Activated CD4-positive, alpha-beta T cell treated with anti-CD3 and anti-CD28 coated beads for 4 hours (primary cell): Measurements from ENCODE around the gene CCDC27.
"Not testable (repeated sequence)": the region's sequence is repeated elsewhere in the genome, so short reads cannot be mapped to it uniquely, and the experiment has no call there.

Experiments
- DNase-seq, 2 donors: peaks; one replicate each; pipeline ENCODE4 v3.0.0-alpha.2; 2020

The CCDC27 gene

DNA sequence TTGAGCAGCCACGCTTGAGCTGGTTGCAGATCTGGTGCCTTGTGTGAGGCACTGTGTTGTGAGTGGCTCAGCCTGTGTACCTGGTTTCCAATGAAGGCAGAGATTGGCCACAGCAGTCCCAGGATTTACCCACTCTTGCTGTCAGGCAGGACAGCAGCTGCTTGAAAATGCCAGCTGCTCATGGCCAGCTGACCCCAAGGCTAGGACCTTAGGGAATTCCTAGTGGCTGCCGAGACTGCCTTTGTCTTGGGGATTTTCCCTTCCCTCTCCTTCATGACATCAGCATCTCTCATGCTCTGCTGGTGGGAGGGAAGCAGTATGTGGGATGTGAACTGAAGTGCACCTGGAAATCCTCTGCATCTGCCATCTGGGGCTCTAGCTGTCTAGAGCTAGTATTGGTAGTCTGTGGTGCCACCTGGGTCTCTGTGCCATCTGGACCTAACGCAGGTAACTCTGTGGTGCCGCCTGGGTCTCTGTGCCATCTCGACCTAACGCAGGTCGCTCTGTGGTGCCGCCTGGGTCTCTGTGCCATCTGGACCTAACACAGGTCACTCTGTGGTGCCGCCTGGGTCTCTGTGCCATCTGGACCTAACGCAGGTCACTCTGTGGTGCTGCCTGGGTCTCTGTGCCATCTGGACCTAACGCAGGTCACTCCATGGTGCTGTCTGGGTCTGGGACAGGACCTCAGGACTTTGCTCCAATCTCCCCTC lies 47.9 kb downstream of the CCDC27 start:
- DNase-seq: no peak

DNA sequence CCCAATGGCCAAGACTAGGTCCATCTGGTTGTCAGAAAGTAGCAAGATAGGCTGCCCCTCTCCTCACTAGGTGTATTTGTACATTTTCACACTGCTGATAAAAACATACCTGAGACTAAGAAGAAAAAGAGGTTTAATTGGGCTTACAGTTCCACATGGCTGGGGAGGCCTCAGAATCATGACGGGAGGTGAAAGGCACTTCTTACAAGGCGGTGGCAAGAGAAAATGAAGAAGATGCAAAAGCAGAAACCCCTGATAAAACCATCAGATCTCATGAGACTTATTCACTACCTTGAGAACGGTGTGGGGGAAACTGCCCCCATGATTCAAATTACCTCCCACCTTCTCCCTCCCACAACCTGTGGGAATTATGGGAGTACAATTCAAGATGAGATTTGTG lies 48.5 kb downstream of the CCDC27 start:
- not testable (repeated sequence) for DNase-seq

DNA sequence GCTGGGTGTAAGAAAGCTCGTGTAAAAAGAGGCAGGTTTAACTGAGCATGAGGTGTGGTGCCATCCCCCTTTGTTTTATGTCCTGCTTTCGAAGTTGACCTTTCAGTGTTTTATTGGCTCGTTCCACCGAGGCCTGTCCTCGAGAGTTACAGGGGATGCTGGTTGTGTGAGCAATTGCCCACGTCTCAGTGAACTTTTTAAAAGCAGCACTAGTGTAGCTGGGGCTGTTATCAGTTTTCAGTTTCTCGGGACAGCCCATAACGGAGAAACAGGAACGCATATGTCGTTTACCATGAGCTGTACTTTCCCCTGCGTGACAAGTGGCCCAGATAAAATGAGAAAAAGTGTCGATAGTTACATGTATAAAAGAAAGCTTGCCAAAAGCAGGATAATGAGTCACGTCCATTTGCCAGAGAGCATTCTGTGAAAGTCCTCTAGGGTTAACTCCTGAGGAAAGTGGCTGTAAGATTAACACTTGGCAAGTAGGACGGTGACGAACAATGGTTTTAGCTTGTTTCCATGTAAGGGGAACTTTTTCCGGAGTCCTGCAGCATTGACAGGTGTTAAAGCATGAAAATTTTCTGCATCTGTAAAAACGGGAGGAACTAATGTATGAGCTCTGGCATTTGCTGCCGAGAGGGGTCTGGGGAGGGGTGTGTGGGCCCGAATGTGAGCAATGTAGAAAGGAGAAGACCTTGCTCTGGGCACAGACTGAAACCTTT lies 51.8 kb downstream of the CCDC27 start:
- DNase-seq: no peak

DNA sequence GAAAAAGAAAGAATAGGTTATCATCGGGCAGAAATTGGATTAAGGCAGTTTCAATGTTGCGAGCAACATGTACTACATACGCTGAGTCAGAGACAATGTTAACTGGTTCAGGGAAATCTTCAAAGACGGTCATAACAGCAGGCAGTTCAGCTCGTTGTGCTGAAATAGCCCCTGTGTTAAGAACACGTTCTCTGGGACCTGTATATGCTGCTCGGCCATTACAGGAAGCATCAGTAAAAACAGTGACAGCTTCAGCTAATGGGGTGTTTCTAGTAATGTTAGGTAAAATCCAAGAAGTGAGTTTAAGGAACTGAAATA lies 52.3 kb downstream of the CCDC27 start:
- DNase-seq: not testable (repeated sequence)

DNA sequence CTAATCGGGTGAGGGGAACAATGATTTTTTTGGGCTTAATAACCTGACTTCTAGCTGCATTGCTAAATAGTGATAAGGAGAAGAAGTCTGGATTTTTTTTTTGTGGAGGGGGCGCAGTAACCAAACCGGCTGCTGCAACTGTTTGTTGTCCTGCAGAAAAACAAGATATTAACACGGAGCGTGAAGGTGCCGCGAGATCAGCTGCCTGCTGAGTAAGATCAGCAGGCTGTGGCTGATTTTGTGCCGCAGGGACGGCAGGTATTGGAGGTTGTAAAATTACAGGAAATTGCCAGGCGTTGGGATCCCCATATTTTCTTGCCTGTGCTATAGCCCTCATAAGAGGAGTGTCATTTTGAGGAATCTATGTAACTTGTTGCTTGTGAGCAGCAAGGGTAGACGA lies 52.8 kb downstream of the CCDC27 start:
- DNase-seq: no peak

DNA sequence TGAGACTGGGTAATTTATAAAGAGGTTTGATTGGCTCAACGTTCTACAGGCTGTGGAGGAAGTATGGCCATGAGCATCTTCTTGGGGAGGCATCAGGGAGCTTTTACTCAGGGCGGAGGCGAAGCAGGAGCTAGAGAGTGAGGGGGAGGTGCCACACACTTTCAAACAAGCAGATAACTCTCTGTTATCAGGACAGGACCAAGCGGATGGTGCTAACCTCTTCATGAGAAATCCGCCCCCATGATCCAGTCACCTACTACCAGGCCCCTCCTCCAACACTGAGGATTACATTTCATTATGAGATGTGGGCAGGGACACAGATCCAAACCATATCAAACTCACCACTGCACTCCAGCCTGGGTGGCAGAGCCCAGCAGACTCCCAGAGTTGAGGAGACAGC lies 55.5 kb downstream of the CCDC27 start:
- DNase-seq: no peak

DNA sequence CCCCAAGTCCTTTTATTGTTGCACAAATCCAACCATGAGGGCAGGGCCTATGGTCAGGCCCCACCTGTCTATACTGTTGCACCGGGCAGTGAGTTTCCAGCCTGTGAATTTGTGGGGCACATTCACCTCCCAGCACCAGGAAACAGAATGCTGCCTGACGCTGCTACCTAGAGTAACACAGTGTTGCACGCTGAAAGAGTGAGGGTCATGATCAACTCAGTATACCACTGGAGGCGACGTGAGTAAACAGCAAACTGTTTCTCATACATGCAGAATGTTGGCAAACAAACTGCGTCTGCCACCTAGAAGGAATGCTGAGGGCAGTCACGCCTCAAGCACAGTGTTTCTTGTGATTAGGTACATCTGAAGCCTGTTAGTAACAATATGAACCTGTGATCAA lies 57.4 kb downstream of the CCDC27 start:
- DNase-seq: no peak

DNA sequence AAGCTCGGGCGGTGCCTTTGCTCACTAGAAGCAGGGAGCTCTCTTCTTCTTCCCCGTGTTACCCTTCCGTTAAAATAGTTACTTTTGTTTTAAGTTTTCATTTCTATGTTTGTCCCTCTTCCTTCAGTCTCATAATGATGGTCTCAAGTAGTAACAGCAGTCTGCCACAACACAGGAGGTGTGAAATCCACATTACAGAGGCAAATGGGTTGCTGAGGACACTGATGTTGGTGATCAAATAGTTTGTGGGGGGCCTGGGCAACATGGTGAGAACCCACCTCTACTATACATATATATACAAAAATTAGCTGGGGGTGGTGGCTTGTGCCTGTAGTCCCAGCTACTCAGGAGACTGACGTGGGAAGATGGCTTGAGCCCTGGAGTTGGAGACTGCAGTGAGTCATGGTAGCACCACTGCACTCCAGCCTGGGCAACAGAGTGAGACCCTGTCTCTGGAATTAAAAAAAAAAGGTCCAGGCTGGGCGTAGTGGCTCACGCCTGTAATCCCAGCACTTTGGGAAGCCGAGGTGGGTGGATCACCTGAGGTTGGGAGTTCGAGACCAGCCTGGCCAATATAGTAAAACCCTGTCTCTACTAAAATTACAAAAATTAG lies 58.0 kb downstream of the CCDC27 start:
- not testable (repeated sequence) for DNase-seq

DNA sequence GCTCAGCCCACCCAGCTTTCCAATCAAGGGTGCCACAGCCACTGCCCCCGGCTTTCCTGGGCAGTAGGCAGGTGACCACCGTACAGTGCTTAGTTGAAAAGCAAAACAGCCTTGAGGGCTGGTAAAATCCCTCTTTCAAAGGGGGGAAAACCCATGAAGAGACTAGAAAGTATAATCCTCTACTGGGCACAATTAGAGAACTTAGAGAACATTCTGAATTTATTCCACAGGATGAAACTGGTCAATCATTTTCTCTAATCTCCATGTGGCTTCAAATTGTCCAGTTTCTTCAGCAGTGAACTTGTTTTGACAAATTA lies 59.3 kb downstream of the CCDC27 start:
- no peak for DNase-seq

DNA sequence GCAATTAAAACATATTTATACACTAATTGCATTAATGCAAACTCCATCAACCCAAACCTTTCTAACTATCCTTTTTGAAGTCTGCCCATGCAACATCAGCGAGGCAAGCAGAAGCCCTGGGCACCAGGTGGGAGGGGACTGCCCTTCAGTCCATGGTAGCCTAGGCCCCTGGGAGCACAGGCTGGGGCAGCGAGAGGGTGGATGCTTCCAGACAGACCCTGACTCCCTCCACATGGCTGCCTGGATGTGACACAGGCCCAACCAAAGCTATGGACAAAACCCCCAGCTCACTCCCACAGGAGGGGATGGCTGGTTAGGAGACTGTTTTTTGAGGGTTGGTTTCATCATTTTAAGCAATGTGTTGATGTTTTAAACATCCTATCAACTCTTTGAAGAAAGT lies 61.8 kb downstream of the CCDC27 start:
- DNase-seq: no peak

DNA sequence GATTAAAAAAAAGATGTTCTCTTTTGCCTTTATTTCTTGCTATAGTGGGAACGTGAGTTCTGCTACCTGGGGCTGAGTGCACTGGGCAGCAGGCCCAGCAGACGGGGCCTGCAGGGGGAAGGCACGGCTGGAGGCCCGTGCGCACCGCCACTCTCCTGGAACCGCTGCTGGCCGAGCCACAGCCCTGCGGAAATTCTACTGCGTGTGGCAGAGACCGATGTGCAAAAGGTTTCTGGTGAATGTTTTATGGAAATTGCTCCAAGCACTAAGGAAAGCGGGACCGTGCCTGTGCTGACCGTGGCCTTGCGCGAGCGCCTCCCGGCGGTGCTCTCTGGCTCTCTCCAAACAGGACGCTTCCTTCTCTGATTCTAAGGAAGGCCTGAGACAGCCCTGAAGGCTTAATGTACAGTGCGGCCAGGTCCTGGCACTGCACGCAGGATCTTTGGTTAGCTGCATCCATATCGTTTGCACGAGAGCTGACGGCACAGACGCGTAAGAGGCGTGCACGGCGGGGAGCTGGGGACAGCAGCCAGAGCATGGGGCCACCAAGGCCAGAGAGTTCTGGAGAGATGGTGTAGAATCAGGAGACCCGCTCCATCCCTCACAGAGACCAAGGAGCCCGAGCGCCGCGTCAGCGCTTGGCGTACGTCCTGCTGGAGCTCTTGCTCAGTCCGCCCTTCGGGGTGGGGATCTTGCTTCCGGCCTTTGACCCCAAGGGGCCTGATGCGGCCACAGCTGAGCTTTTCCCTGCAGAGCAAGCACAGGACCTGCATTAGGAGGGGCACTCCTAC lies 62.7 kb downstream of the CCDC27 start:
- DNase-seq: no peak

DNA sequence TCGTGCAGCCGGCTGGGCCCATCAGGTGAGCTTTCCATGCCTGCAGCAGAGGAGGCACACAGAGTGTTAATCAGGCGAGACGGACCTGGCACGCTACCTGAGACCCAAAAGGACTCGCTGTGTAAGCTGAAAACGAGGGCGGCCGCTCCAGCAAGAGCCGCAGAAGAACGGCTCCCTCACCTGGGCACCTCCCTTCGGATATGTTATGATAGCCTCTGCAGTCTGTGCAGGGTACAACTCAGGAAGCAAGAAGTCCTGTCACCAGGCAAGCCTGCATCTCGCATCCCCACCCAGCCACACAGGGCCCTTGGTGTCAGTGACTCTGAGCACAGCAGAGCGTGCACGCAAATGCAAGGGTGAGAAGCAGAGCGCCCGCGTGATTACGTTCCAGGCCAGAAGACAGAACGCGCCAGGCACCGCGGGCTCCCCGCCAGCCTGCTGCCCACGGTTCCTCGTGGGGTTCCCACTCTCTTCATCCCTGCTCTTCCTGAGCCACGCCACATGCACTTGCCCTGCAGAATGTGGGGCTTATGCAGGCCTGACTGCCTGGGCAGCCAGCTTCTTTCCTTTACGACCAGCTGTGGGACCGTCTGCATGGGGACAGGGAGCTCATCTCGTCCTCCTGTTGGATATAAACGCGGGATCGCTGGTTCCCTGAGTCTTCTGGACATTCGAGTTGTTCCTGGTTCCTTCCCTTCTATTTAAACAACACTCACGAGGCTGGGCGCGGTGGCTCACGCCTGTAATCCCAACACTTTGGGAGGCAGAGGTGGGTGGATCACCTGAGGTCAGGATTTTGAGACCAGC lies 64.3 kb downstream of the CCDC27 start:
- no peak for DNase-seq

DNA sequence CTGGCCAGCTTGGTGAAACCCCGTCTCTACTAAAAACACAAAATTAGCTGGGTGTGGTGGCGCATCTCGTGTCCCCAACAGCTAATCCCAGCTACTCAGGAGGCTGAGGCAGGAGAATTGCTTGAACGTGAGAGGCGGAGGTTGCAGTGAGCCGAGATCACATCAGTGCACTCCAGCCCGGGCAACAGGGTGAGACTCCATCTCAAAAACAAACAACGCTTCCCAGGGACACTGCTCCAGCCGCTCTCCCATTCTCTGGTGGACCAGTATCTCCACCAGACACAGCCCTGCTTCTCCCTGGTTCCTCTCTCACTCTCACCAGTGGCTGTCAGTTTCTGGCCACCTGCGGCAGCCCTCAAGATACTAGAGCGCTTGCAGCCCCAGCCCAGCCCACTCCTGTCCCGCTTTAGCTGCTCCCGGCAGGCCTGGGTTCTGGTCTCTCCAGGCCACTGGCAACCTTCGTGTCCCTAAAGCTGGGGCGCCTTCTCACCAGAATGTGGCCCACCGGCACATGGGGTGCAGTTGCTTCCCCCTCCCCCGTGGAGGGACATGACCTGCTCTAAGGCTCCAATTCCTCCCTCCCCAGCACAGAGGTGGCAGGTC lies 65.0 kb downstream of the CCDC27 start:
- DNase-seq: no peak

DNA sequence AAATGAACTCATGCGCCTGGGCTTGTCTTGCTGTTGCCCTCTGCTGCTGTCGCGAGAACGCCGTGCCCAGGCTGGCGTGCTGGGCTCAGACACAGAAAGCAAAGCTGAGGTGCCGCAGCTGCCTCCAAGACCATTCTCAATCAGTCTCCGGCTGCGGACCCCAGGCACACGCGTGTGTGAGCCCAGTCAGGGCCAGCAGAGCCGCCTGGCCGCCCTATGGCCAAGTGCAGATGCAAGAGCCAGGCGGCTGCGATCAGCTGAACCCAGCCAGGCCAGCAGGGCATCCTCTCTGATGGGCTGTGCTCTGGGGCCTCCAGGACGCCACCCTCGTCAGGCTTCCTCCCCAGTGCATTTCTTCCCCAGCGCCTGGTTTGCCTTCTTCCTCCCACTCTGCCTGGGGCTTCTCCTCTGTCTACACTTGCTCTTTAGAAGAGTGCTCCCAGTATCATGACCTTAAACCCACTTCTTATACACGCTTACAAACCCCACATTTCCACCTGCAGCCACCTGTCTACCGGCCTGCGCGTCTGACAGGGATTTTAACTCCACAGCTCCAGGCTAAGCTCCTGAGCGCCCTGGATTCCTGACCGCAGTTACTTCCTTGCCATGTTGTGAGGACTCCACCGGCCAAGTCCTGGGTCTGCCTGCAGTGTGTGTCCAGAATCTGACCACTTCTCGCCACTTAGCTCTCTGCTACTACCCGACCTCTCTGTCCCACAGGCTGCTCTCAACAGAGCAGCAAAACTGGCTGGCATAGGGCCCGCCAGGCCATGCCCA lies 65.8 kb downstream of the CCDC27 start:
- DNase-seq: no peak

DNA sequence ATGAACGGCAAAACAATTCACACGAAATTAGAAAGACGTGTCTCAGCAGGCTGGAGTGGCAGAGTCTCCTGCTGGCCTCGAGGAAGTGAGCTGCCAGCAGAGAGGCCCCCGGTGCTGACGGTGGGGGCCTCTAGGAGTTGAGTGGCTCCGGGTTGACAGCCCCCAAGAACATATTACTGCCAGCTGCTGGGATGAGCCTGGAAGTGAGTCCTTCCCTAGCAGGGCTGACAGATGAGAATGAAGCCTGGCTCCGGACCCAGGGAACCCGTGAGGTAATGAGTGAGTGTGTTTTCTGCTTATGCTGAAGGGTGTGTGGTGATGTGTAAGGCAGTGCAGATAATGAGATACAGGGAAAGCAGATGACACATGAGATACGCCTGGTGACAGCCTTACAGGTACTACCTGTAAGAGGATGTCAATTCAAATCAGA lies 67.5 kb downstream of the CCDC27 start:
- no peak for DNase-seq

DNA sequence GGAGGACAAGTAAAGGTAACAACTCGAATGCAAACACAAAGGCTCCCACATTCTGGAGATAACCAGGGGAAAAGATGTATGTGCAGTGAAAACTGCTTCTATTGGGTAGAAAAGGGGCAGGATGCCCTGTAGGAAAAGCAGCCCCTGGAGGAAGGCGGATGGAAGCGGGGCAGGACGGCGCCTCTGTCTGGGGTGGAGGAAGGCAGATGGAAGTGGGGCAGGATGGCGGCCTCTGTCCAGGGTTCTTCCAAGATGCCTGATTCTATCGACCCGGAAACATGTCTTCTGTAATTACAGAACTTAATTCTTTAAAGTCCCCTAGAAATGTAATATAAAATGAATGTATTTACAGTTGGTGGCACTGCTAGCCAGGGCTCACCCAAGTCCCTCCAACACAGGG lies 68.1 kb downstream of the CCDC27 start:
- DNase-seq: no peak

DNA sequence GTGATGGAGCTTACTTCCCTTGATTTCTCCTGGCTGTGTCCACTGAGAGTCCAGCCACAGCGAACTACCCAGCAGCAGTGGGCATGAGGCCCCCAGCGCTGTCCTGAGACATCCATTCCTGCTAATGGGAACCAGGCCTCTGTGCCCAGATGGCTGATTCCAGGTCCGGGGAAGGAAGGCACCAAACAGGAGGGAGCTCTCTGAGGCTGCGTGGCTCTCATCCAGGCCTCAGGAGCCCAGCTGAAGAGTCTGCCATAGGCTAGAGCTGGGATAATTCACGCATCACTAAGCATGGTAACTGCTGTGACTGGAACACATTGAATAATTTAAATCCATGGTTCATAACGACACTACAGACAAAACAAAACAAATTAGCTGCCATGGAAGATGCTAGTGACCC lies 68.8 kb downstream of the CCDC27 start:
- no peak for DNase-seq
